ENCODE measurements around the gene NSUN5. TPM values are rescaled to one million over a fixed set of nuclear protein-coding genes. Genes with fewer than 3 reads are reported as not detected.

NSUN5 gene
- polyA plus RNA-seq, 1 donor (not counting 4 experiments of a cell fraction or from before 2014, with no cell fraction given): 16.8 TPM

DNA sequence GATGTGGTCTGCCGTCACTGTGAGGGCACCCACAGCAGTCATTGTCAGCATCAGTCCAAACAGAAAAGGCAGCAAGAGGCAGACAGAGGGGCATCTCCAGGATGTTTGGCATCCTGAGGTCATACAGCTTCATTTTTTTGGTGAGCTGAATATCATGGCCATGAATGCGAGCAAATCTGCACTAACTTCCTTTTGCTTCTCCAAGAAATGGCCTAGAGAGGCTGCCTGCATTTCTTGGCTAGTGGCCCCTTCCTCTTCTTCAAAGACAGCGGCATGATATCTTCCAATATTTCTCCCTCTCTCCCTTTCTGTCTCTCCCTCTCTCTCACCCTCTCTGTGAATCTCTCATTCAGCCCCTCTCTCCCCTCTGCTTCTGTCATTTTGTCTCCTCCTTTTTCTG is 44.2 kb upstream of the NSUN5 start:
- no peaks in the 10 kb centered on the region for H3K36me3 ChIP-seq (ENCODE audit: control insufficient read depth in 2 of 2, extremely low read depth in 1 of 2, insufficient read depth in 2 of 2, low read length in 2 of 2)
- H3K4me1 ChIP-seq (ENCODE audit: control insufficient read depth, extremely low read depth, insufficient read depth, low read length): no peaks in the 10 kb centered on the region
- dilution Hi-C loops (cut with MboI; ENCODE audit: extremely low pct_ligation_motif_present, low sequenced_read_pairs): no loop called here
- H4K20me1 ChIP-seq (ENCODE audit: control insufficient read depth, extremely low read depth, insufficient read depth, low read length): no peaks in the 10 kb centered on the region
- H3K4me3 ChIP-seq (ENCODE audit: control insufficient read depth in 2 of 3, extremely low read depth in 1 of 3, insufficient read depth in 2 of 3, low read depth in 1 of 3, low read length in 3 of 3): no peak overlapping the region
- H3K27ac ChIP-seq (ENCODE audit: control insufficient read depth, insufficient read depth, low read length): no peak overlapping the region
- TF ChIP-seq, protein P1, sequence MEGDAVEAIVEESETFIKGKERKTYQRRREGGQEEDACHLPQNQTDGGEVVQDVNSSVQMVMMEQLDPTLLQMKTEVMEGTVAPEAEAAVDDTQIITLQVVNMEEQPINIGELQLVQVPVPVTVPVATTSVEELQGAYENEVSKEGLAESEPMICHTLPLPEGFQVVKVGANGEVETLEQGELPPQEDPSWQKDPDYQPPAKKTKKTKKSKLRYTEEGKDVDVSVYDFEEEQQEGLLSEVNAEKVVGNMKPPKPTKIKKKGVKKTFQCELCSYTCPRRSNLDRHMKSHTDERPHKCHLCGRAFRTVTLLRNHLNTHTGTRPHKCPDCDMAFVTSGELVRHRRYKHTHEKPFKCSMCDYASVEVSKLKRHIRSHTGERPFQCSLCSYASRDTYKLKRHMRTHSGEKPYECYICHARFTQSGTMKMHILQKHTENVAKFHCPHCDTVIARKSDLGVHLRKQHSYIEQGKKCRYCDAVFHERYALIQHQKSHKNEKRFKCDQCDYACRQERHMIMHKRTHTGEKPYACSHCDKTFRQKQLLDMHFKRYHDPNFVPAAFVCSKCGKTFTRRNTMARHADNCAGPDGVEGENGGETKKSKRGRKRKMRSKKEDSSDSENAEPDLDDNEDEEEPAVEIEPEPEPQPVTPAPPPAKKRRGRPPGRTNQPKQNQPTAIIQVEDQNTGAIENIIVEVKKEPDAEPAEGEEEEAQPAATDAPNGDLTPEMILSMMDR (optimal IDR thresholded peaks at IDR 0.05 in 1 of 3, IDR thresholded peaks at IDR 0.05 in 1 of 3, conservative IDR thresholded peaks at IDR 0.05 in 1 of 3; ENCODE audit: extremely low read depth in 1 of 3, insufficient read depth in 2 of 3, low read length in 3 of 3): no peak
- no peaks in the 10 kb centered on the region for H3K9me3 ChIP-seq (ENCODE audit: control insufficient read depth, low read depth, low read length)
- no peak overlapping the region for H3K4me2 ChIP-seq (ENCODE audit: control insufficient read depth, extremely low read depth, insufficient read depth, low read depth, low read length)
- DNase-seq (ENCODE audit: low read depth, low spot score) (no peak), FAIRE-seq (no peak)
- H3K9me1 ChIP-seq (ENCODE audit: control insufficient read depth, extremely low read depth, insufficient read depth, low read length): no peaks in the 10 kb centered on the region
- H3K79me2 ChIP-seq (ENCODE audit: control insufficient read depth, insufficient read depth, low read length): no peaks in the 10 kb centered on the region
- H2AFZ ChIP-seq (ENCODE audit: control insufficient read depth, low read length): no peak overlapping the region
- no peak overlapping the region for H3K9ac ChIP-seq (ENCODE audit: control insufficient read depth, extremely low read depth, insufficient read depth, low read length)
- peaks cover under 1% of the 10 kb centered on the region for H3K27me3 ChIP-seq (ENCODE audit: control insufficient read depth, extremely low read depth, insufficient read depth, low read length)

DNA sequence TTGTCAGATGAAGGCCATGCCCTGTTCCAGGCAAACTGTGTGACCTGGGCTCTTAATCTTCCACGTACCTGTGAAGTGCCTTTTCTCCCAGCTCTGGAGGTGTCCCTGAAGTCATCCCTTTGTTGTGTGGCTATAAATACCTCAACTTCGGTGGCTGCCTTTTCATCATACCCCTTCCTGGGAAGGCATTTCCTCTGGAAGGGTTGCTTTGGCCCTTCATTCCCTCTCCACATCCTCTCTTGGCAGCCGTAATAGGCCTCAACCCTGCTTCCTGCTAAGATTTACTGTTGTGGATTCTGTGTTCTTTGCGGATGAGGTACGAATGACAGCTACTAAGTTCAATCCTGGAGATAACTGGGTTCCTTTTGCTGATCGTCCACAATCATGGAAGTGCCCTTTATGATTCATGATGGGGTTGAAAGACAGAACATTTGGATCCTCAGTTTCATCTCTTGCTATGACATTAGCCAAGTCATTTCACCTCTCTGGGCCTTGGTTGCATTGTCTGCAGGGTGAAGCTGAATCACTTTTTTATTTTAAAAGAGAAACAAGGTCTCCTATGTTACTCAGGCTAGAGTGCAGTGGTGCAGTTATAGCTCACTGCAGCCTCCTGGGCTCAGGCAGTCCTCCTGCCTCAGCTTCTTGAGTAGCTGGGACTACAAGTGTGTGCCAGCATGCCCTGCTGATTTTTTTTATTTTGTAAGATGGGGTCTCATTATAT is 43.0 kb upstream of the NSUN5 start:
- H3K4me3 ChIP-seq (ENCODE audit: control insufficient read depth in 2 of 3, extremely low read depth in 1 of 3, insufficient read depth in 2 of 3, low read depth in 1 of 3, low read length in 3 of 3): no peak overlapping the region
- H2AFZ ChIP-seq (ENCODE audit: control insufficient read depth, low read length): no peak overlapping the region
- dilution Hi-C loops (cut with MboI; ENCODE audit: extremely low pct_ligation_motif_present, low sequenced_read_pairs): no loop called here
- no peak for DNase-seq (ENCODE audit: low read depth, low spot score)
- no peak overlapping the region for H3K9ac ChIP-seq (ENCODE audit: control insufficient read depth, extremely low read depth, insufficient read depth, low read length)
- no peaks in the 10 kb centered on the region for H3K36me3 ChIP-seq (ENCODE audit: control insufficient read depth in 2 of 2, extremely low read depth in 1 of 2, insufficient read depth in 2 of 2, low read length in 2 of 2)
- H3K27ac ChIP-seq (ENCODE audit: control insufficient read depth, insufficient read depth, low read length): no peak overlapping the region
- H3K79me2 ChIP-seq (ENCODE audit: control insufficient read depth, insufficient read depth, low read length): no peaks in the 10 kb centered on the region
- no peaks in the 10 kb centered on the region for H3K9me1 ChIP-seq (ENCODE audit: control insufficient read depth, extremely low read depth, insufficient read depth, low read length)
- H4K20me1 ChIP-seq (ENCODE audit: control insufficient read depth, extremely low read depth, insufficient read depth, low read length): no peaks in the 10 kb centered on the region
- TF ChIP-seq, protein P1 (optimal IDR thresholded peaks at IDR 0.05 in 1 of 3, IDR thresholded peaks at IDR 0.05 in 1 of 3, conservative IDR thresholded peaks at IDR 0.05 in 1 of 3; ENCODE audit: extremely low read depth in 1 of 3, insufficient read depth in 2 of 3, low read length in 3 of 3): no peak
- TF ChIP-seq EZH2 (IDR thresholded peaks at IDR 0.05; ENCODE audit: low read length): no peak
- no peak overlapping the region for H3K4me2 ChIP-seq (ENCODE audit: control insufficient read depth, extremely low read depth, insufficient read depth, low read depth, low read length)
- H3K9me3 ChIP-seq (ENCODE audit: control insufficient read depth, low read depth, low read length): no peaks in the 10 kb centered on the region
- no peak for FAIRE-seq
- H3K4me1 ChIP-seq (ENCODE audit: control insufficient read depth, extremely low read depth, insufficient read depth, low read length): no peaks in the 10 kb centered on the region
- H3K27me3 ChIP-seq (ENCODE audit: control insufficient read depth, extremely low read depth, insufficient read depth, low read length): no peaks in the 10 kb centered on the region
